Sigmoid colon (tissue), 7 donors: Measurements from ENCODE around the gene SLX4IP. TPM values are rescaled to one million over a fixed set of nuclear protein-coding genes. Genes with fewer than 3 reads are reported as not detected.

Experiments
- DNase-seq: peaks from one replicate; pipeline ENCODE4 v3.0.0-alpha.2; 2019
- H3K27ac ChIP-seq, 4 donors: fragments of 200-600 bp; sonication (generic); one replicate each; pipeline ENCODE4 v1.5.1; 2016 to 2019; ENCODE audit warnings: mild to moderate bottlenecking in 1 of 4
- H3K27me3 ChIP-seq, 3 donors: fragments of 200-600 bp; sonication (generic); one replicate each; pipeline ENCODE4 v1.5.1; 2019; ENCODE audit warnings: mild to moderate bottlenecking in 1 of 3
- H3K36me3 ChIP-seq, 4 donors: fragments of 200-600 bp; sonication (generic); one replicate each; pipeline ENCODE4 v1.5.1; 2016 to 2019
- H3K4me1 ChIP-seq, 4 donors: fragments of 200-600 bp; sonication (generic); one replicate each; pipeline ENCODE4 v1.5.1; 2017 to 2019
- H3K4me3 ChIP-seq, 4 donors: fragments of 200-600 bp; sonication (generic); one replicate each; pipeline ENCODE4 v1.5.1; 2017 to 2019; ENCODE audit warnings: mild to moderate bottlenecking in 2 of 4, moderate library complexity in 1 of 4
- H3K9me3 ChIP-seq, 4 donors: fragments of 200-600 bp in 3 of 4; sonication (generic) in 3 of 4; one replicate each; pipeline versions ENCODE4 v1.5.1 to v1.6.1; 2013 to 2019
- EP300 ChIP-seq, 4 donors: sonication (generic); formaldehyde crosslinking; IDR thresholded peaks; one replicate each; pipeline ENCODE4 v1.6.1; 2017; ENCODE audit warnings: antibody characterized with exemption in 4 of 4
- POLR2A ChIP-seq, 2 donors: fragments of 450-650 bp; IDR thresholded peaks; one replicate each; pipeline ENCODE4 v1.6.1; 2016; ENCODE audit warnings: antibody characterized with exemption in 2 of 2, mild to moderate bottlenecking in 2 of 2, moderate library complexity in 2 of 2
- POLR2AphosphoS5 ChIP-seq, 4 donors: sonication (generic); formaldehyde crosslinking; IDR thresholded peaks; one replicate each; pipeline ENCODE4 v1.6.1; 2017; ENCODE audit warnings: antibody characterized with exemption in 4 of 4
- WGBS, 2 donors: extraction: QIAGEN DNeasy Blood & Tissue Kit; methylation state at CpG; one replicate each; pipeline ENCODE4 v1.1.7; 2013; 5-methylcytosine and 5-hydroxymethylcytosine counted together
- intact Hi-C: fragments of 100-400 bp; cut with DNase I; formaldehyde crosslinking; loops from one replicate; pipeline ENCODE4 v1.15.1; 2023
- polyA plus RNA-seq, 3 donors: library from polyadenylated mRNA; stranded (reverse); fragments of 200-250 nt; gene quantifications; one replicate each; pipeline ENCODE4 v1.2.3, GENCODE V29; 2013
- total RNA-seq, 4 donors: library from RNA; depleted of rRNA; stranded (reverse); fragments of >200 nt; gene quantifications; one replicate each; pipeline ENCODE4 v1.1.0, GENCODE V29; 2016
- TF ChIP-seq, protein P1 (sequence below), 4 experiments: fragments of 450-650 bp in 3 of 4; fragments of 200-600 bp in 1 of 4; IDR thresholded peaks; one replicate each; pipeline ENCODE4 v1.5.1; 2016 to 2019; ENCODE audit warnings: antibody characterized with exemption in 4 of 4, mild to moderate bottlenecking in 3 of 4, moderate library complexity in 2 of 4
- donor health status: healthy with polysubstance abuse.
- donor health status: Bipolar disorder and iron deficiency.
- donor health status: healthy.

SLX4IP gene
- total and polyA plus RNA-seq, 7 donors = 1.2 to 4.2 (median 2.4) TPM

DNA sequence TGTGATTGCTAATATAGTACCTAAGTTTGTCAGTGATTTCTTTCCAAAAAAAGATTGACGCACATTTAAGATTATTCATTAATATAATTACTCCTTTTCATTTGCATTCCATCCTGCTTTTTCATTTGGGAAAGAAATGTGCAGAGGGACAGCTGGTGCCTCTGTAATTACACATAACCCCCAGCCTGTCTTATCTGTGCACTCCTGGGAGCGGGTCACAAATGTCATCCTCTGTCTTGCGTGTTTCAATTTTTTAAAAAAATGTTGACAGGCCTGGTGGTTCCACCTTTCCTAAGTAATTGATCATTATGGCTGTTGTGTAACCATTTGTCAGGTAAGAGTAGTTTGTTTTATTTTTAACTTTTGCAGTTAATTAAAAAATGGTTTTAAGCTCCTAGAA lies 92.7 kb downstream of the SLX4IP start:
- no peak for DNase-seq
- TF ChIP-seq POLR2A (IDR thresholded peaks at IDR 0.05) (no peak), EP300 (IDR thresholded peaks at IDR 0.05) (no peak), POLR2AphosphoS5 (IDR thresholded peaks at IDR 0.05) (no peak)
- TF ChIP-seq, protein P1, sequence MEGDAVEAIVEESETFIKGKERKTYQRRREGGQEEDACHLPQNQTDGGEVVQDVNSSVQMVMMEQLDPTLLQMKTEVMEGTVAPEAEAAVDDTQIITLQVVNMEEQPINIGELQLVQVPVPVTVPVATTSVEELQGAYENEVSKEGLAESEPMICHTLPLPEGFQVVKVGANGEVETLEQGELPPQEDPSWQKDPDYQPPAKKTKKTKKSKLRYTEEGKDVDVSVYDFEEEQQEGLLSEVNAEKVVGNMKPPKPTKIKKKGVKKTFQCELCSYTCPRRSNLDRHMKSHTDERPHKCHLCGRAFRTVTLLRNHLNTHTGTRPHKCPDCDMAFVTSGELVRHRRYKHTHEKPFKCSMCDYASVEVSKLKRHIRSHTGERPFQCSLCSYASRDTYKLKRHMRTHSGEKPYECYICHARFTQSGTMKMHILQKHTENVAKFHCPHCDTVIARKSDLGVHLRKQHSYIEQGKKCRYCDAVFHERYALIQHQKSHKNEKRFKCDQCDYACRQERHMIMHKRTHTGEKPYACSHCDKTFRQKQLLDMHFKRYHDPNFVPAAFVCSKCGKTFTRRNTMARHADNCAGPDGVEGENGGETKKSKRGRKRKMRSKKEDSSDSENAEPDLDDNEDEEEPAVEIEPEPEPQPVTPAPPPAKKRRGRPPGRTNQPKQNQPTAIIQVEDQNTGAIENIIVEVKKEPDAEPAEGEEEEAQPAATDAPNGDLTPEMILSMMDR (IDR thresholded peaks at IDR 0.05) = no peak
- no peak overlapping the region for H3K27ac ChIP-seq
- H3K4me1 ChIP-seq = peaks cover 0 to 21% (median 20%) of the 10 kb centered on the region in 4 donors
- no peak overlapping the region for H3K4me3 ChIP-seq
- intact Hi-C loops = no loop called here
- H3K9me3 ChIP-seq = no peaks in the 10 kb centered on the region
- H3K27me3 ChIP-seq = no peaks in the 10 kb centered on the region
- H3K36me3 ChIP-seq = no peaks in the 10 kb centered on the region
- WGBS, 2 donors = 95 to 98% methylated on average over 3 of the region's 3 CpGs

DNA sequence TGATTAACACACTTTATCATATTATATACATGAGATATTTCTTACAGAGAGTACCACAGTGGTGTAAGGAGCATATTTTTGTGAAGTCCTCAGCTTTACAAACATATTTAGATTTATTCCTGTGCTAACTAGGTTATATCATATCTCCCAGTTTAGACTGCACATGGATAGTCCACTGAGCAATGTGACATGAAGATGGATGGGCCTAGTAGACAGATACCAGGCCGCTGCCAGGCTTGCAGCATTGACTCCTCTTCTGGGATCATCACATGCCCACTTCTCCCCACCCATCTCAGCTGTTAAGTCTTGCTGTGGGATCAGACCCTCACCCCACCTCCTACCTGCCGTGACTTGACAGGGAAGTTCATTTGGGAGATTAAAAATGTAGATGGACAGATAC lies 95.8 kb downstream of the SLX4IP start:
- intact Hi-C loops = no loop called here
- TF ChIP-seq POLR2A (IDR thresholded peaks at IDR 0.05) (no peak), EP300 (IDR thresholded peaks at IDR 0.05) (no peak), POLR2AphosphoS5 (IDR thresholded peaks at IDR 0.05) (no peak)
- TF ChIP-seq, protein P1 (IDR thresholded peaks at IDR 0.05) = no peak
- no peaks in the 10 kb centered on the region for H3K27me3 ChIP-seq
- DNase-seq = no peak
- no peak overlapping the region for H3K4me3 ChIP-seq
- H3K9me3 ChIP-seq = no peaks in the 10 kb centered on the region
- 97 to 98% methylated on average over 2 of the region's 2 CpGs for WGBS, 2 donors
- H3K4me1 ChIP-seq = peaks cover 0 to 5% (median 0%) of the 10 kb centered on the region in 4 donors
- H3K27ac ChIP-seq = no peak overlapping the region
- H3K36me3 ChIP-seq = no peaks in the 10 kb centered on the region

DNA sequence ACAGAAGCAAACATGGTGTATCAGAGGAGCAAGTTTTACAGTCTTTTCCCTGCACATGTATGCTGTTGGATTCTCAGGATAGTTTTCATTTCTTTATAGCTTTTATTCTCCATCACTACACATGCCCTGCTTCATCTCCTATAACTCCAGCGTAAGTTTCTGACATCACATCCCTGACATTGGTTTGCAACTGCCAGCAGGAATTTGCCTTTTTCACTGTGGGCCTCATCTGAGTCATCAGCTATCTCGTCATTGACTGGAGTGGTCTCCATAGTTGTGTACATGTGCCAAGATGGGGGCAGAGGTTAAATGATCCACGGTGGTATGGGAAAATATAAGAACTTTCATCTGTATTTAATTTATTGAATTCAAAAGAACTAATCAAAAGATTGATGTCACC lies 96.7 kb downstream of the SLX4IP start:
- H3K9me3 ChIP-seq = no peaks in the 10 kb centered on the region
- H3K27me3 ChIP-seq = no peaks in the 10 kb centered on the region
- DNase-seq = no peak
- no peaks in the 10 kb centered on the region for H3K36me3 ChIP-seq
- TF ChIP-seq POLR2AphosphoS5 (IDR thresholded peaks at IDR 0.05) (no peak), EP300 (IDR thresholded peaks at IDR 0.05) (no peak), POLR2A (IDR thresholded peaks at IDR 0.05) (no peak)
- TF ChIP-seq, protein P1 (IDR thresholded peaks at IDR 0.05) = no peak
- intact Hi-C loops = no loop called here
- peaks cover 0 to 11% (median 3%) of the 10 kb centered on the region in 4 donors for H3K4me1 ChIP-seq
- no peak overlapping the region for H3K4me3 ChIP-seq
- 89 to 91% methylated on average over 3 of the region's 3 CpGs for WGBS, 2 donors
- H3K27ac ChIP-seq = no peak overlapping the region

DNA sequence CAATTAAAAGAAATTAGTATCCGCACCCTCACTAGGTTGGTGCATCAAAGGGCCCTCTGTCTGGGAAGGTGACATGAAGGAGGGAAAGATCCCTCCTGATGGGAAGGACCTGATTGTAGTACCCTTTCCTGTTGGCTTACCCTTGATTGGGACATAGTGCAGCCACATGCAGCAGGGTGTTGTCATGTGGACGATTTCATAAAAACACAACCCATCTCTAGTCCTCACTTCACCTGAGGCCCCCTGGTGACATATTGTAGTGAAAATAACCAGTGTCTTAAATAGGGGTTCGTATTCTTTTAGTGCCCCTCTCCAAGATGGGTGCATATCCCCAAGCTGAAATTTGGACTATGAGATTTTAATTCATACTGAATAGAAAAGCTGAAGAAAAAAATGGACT lies 97.3 kb downstream of the SLX4IP start:
- no peak for DNase-seq
- TF ChIP-seq POLR2A (IDR thresholded peaks at IDR 0.05) (no peak), POLR2AphosphoS5 (IDR thresholded peaks at IDR 0.05) (no peak), EP300 (IDR thresholded peaks at IDR 0.05) (no peak)
- TF ChIP-seq, protein P1 (IDR thresholded peaks at IDR 0.05) = no peak
- no peaks in the 10 kb centered on the region for H3K36me3 ChIP-seq
- WGBS, 2 donors = 86 to 90% methylated on average over 3 of the region's 3 CpGs
- no peak overlapping the region for H3K27ac ChIP-seq
- intact Hi-C loops = no loop called here
- no peak overlapping the region for H3K4me3 ChIP-seq
- no peaks in the 10 kb centered on the region for H3K27me3 ChIP-seq
- peaks cover 0 to 13% (median 4%) of the 10 kb centered on the region in 4 donors for H3K4me1 ChIP-seq
- H3K9me3 ChIP-seq = no peaks in the 10 kb centered on the region

DNA sequence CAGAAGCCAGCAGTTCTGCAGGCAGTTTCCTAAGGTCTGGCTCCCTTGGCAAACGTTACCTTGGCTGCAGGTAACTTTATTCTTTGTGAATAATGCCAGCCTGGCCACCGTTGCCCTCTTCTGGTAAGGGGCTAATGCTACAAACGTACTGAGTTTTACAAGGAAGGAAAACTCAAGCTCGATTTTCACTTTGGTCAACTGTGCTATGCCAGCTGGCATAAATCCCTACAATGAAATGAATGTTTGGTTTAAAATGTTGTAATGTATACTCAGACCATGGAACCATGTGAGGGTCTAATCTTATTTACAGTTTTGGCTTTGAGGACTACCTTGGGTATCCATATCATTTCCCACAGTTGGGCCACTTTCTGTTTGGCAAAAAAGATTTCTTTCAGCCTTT lies 101.4 kb downstream of the SLX4IP start:
- H3K27ac ChIP-seq = no peak overlapping the region
- H3K4me1 ChIP-seq = peaks cover 0 to 25% (median 13%) of the 10 kb centered on the region in 4 donors
- 11 to 24% methylated on average over 4 of the region's 4 CpGs for WGBS, 2 donors
- no peaks in the 10 kb centered on the region for H3K9me3 ChIP-seq
- H3K36me3 ChIP-seq = no peaks in the 10 kb centered on the region
- TF ChIP-seq, protein P1 (IDR thresholded peaks at IDR 0.05) = no peak
- TF ChIP-seq EP300 (IDR thresholded peaks at IDR 0.05) = no peak
- no peak for TF ChIP-seq POLR2AphosphoS5 (IDR thresholded peaks at IDR 0.05)
- no peak for TF ChIP-seq POLR2A (IDR thresholded peaks at IDR 0.05)
- no peak overlapping the region for H3K4me3 ChIP-seq
- DNase-seq = no peak
- intact Hi-C loops = no loop called here
- no peaks in the 10 kb centered on the region for H3K27me3 ChIP-seq
